Sigmoid colon (tissue), 4 donors: ENCODE data around the gene MAP1LC3A.
A peak's percentile ranks its signal among the peaks of the same experiment; 100 is the strongest.

Source experiments
- POLR2A ChIP-seq, 2 donors: fragments of 450-650 bp; IDR thresholded peaks; one replicate each; pipeline ENCODE4 v1.6.1; 2016; ENCODE audit warnings: antibody characterized with exemption in 2 of 2, mild to moderate bottlenecking in 2 of 2, moderate library complexity in 2 of 2
- POLR2AphosphoS5 ChIP-seq, 4 donors: sonication (generic); formaldehyde crosslinking; IDR thresholded peaks; one replicate each; pipeline ENCODE4 v1.6.1; 2017; ENCODE audit warnings: antibody characterized with exemption in 4 of 4
- TF ChIP-seq, protein P1 (sequence below), 4 experiments: fragments of 450-650 bp in 3 of 4; fragments of 200-600 bp in 1 of 4; IDR thresholded peaks; one replicate each; pipeline ENCODE4 v1.5.1; 2016 to 2019; ENCODE audit warnings: antibody characterized with exemption in 4 of 4, mild to moderate bottlenecking in 3 of 4, moderate library complexity in 2 of 4

DNA sequence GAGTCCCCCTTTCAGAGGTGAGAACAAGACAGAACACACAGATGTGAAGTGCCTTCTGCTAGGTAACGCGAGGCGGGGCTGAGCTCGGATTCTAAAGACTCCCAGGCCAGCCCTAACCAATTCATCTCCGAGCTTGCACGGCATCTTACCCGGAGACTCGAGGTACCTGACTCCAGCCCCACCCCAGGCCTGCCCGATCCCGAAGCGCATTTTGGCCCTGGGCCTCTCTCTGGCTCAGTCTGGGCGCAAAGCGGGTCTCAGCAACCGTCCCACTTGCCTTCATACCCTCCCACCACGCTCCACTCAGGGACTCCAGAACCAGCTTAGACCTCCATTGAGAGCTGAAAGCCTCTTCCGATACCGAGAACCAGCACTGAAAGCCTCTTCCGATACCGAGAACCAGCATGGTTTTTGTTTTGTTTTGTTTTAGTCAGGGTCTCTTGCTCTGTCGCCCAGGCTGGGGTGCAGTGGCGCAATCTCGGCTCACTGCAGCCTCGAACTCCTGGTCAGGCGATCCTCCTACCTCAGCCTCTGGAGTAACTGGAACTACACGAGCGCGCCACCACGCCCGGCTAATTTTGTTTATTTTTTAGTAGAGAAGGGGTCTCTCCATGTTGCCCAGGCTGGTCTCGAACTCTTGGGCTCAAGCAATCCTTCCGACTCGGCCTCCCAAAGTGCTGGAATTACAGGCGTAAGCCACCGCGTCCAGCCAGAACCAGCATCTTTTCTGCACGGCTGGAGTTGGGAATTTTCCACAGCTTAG, 42.9 kb upstream of the MAP1LC3A start:
- TF ChIP-seq, protein P1, sequence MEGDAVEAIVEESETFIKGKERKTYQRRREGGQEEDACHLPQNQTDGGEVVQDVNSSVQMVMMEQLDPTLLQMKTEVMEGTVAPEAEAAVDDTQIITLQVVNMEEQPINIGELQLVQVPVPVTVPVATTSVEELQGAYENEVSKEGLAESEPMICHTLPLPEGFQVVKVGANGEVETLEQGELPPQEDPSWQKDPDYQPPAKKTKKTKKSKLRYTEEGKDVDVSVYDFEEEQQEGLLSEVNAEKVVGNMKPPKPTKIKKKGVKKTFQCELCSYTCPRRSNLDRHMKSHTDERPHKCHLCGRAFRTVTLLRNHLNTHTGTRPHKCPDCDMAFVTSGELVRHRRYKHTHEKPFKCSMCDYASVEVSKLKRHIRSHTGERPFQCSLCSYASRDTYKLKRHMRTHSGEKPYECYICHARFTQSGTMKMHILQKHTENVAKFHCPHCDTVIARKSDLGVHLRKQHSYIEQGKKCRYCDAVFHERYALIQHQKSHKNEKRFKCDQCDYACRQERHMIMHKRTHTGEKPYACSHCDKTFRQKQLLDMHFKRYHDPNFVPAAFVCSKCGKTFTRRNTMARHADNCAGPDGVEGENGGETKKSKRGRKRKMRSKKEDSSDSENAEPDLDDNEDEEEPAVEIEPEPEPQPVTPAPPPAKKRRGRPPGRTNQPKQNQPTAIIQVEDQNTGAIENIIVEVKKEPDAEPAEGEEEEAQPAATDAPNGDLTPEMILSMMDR (IDR thresholded peaks at IDR 0.05) = no peak
- TF ChIP-seq POLR2A (IDR thresholded peaks at IDR 0.05) (no peak), POLR2AphosphoS5 (IDR thresholded peaks at IDR 0.05) (peak in 1 of 4 donors; percentile 4)
